SK-N-SH (cell line): ENCODE results near the gene PBX4.

Source experiments
- FOXJ3 ChIP-seq: sonication (generic); formaldehyde crosslinking; IDR thresholded peaks from 2 replicates; pipeline ENCODE4 v1.5.1; 2020; ENCODE audit warnings: mild to moderate bottlenecking, missing genetic modification reagents
- POLR2AphosphoS5 ChIP-seq: IDR thresholded peaks from 2 replicates; pipeline ENCODE4 v1.6.1; 2012; ENCODE audit warnings: low read depth, low read length
- RFX5 ChIP-seq: IDR thresholded peaks from 2 replicates; pipeline ENCODE4 v1.6.1; 2012; ENCODE audit warnings: mild to moderate bottlenecking, improper control_type of control experiment, low read length
- RXRA ChIP-seq: IDR thresholded peaks from 2 replicates; pipeline ENCODE4 v1.4.0; 2012; ENCODE audit warnings: low read depth, mild to moderate bottlenecking, borderline replicate concordance
- TF ChIP-seq, protein P1 (sequence below): fragments of 200-600 bp; sonication (generic); IDR thresholded peaks from 2 replicates; pipeline ENCODE4 v1.6.1; 2017; ENCODE audit warnings: antibody characterized with exemption, mild to moderate bottlenecking, moderate library complexity

- TF ChIP-seq, protein P1, sequence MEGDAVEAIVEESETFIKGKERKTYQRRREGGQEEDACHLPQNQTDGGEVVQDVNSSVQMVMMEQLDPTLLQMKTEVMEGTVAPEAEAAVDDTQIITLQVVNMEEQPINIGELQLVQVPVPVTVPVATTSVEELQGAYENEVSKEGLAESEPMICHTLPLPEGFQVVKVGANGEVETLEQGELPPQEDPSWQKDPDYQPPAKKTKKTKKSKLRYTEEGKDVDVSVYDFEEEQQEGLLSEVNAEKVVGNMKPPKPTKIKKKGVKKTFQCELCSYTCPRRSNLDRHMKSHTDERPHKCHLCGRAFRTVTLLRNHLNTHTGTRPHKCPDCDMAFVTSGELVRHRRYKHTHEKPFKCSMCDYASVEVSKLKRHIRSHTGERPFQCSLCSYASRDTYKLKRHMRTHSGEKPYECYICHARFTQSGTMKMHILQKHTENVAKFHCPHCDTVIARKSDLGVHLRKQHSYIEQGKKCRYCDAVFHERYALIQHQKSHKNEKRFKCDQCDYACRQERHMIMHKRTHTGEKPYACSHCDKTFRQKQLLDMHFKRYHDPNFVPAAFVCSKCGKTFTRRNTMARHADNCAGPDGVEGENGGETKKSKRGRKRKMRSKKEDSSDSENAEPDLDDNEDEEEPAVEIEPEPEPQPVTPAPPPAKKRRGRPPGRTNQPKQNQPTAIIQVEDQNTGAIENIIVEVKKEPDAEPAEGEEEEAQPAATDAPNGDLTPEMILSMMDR: no peak
- no peak for TF ChIP-seq RFX5
- no peak for TF ChIP-seq RXRA
- TF ChIP-seq FOXJ3 (CRISPR knock-in tag): no peak
- no peak for TF ChIP-seq POLR2AphosphoS5
Observed at GRCh38 chr19:19587771-19588170, 30.7 kb downstream of the PBX4 start.
